ENCODE measurements around the gene ZFAND3.

The ZFAND3 gene

DNA sequence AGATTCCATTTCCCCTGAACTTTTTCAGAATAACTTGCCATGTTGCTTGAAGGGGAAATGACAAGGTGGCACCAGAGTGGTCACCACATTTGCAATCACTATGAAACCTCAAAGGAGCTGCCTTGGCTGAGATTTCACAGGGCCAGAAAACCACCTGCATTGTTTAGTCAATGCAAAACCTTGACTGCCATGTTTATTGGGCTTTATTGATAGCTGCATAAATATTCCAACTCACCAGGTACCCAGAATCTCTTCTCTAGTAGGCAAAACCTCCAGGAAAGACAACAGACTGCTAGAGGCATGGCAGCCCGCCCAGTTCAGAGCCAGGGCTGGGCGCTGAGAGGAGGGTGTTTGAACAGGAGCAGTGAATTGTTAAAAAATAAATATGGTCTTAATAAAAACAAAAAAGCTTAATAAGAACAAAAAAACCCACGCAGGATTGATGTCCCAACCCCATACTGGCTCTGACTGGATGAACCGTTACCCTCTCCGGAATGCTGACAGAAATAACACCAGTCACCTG, 375.6 kb downstream of the ZFAND3 start:
- no peak for DNase-seq
- H3K36me3 ChIP-seq (ENCODE audit: insufficient read depth, low read length): no peaks in the 10 kb centered on the region
- peaks cover 3% of the 10 kb centered on the region; the same call in 1 of the 2 replicates for H4K20me1 ChIP-seq (ENCODE audit: insufficient read depth, low read length)
- no peak overlapping the region for H3K4me2 ChIP-seq (ENCODE audit: insufficient read depth, low read length)
- H3K27ac ChIP-seq (ENCODE audit: low read length): no peak overlapping the region
- no peaks in the 10 kb centered on the region for H3K9me3 ChIP-seq (ENCODE audit: insufficient read depth, low read length, severe bottlenecking)
- TF ChIP-seq EZH2 (IDR thresholded peaks at IDR 0.05; ENCODE audit: borderline replicate concordance, low read depth, low read length, severe bottlenecking): no peak
- TF ChIP-seq, protein P1, sequence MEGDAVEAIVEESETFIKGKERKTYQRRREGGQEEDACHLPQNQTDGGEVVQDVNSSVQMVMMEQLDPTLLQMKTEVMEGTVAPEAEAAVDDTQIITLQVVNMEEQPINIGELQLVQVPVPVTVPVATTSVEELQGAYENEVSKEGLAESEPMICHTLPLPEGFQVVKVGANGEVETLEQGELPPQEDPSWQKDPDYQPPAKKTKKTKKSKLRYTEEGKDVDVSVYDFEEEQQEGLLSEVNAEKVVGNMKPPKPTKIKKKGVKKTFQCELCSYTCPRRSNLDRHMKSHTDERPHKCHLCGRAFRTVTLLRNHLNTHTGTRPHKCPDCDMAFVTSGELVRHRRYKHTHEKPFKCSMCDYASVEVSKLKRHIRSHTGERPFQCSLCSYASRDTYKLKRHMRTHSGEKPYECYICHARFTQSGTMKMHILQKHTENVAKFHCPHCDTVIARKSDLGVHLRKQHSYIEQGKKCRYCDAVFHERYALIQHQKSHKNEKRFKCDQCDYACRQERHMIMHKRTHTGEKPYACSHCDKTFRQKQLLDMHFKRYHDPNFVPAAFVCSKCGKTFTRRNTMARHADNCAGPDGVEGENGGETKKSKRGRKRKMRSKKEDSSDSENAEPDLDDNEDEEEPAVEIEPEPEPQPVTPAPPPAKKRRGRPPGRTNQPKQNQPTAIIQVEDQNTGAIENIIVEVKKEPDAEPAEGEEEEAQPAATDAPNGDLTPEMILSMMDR (IDR thresholded peaks at IDR 0.05; ENCODE audit: borderline replicate concordance, extremely low read depth, low read length, poor library complexity, severe bottlenecking): no peak
- H3K4me1 ChIP-seq (ENCODE audit: insufficient read depth, low read length): no peaks in the 10 kb centered on the region
- ATAC-seq (ENCODE audit: insufficient read depth, low read depth): no peak
- H3K27me3 ChIP-seq (ENCODE audit: insufficient read depth, low read length, poor library complexity): no peaks in the 10 kb centered on the region
- no peaks in the 10 kb centered on the region for H3K79me2 ChIP-seq (ENCODE audit: insufficient read depth, low read length)
- no peak overlapping the region for H3K9ac ChIP-seq (ENCODE audit: low read depth, low read length)
- no peak overlapping the region for H2AFZ ChIP-seq (ENCODE audit: low read depth, low read length)
- no peak overlapping the region for H3K4me3 ChIP-seq (ENCODE audit: low read depth in 1 of 2, low read length in 2 of 2)

DNA sequence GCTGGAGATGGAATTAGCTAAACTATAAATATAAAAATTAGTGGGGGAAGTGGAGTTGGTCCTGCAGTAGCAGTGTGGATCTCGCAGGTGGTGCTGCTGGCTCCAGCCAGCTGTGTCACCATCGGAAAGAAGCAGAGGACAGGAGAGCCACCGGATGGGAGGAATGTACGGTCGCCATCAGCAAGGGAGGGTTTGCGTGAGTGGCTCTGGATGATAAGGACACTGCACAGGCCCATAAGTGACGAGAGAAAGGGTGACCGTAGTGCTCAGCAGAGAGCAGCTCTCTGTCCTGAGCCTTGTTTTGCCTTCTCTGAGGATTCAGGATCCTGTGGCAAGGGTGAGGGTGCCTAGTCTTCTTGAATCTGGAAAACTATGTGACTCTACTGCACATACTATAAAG, 378.7 kb downstream of the ZFAND3 start:
- Histone ChIP-seq H3K4me2 (ENCODE audit: insufficient read depth, low read length) (no peak overlapping the region), H3K9me3 (ENCODE audit: insufficient read depth, low read length, severe bottlenecking) (no peaks in the 10 kb centered on the region), H2AFZ (ENCODE audit: low read depth, low read length) (no peak overlapping the region), H3K36me3 (ENCODE audit: insufficient read depth, low read length) (no peaks in the 10 kb centered on the region), H3K4me1 (ENCODE audit: insufficient read depth, low read length) (no peaks in the 10 kb centered on the region), H3K79me2 (ENCODE audit: insufficient read depth, low read length) (no peaks in the 10 kb centered on the region), H4K20me1 (ENCODE audit: insufficient read depth, low read length) (peaks cover 3% of the 10 kb centered on the region; the same call in 1 of the 2 replicates), H3K27ac (ENCODE audit: low read length) (no peak overlapping the region), H3K27me3 (ENCODE audit: insufficient read depth, low read length, poor library complexity) (no peaks in the 10 kb centered on the region), H3K4me3 (ENCODE audit: low read depth in 1 of 2, low read length in 2 of 2) (no peak overlapping the region), H3K9ac (ENCODE audit: low read depth, low read length) (no peak overlapping the region)
- ATAC-seq (ENCODE audit: insufficient read depth, low read depth): no peak
- no peak for TF ChIP-seq EZH2 (IDR thresholded peaks at IDR 0.05; ENCODE audit: borderline replicate concordance, low read depth, low read length, severe bottlenecking)
- TF ChIP-seq, protein P1 (IDR thresholded peaks at IDR 0.05; ENCODE audit: borderline replicate concordance, extremely low read depth, low read length, poor library complexity, severe bottlenecking): no peak
- DNase-seq: no peak
